Forelimb muscle (tissue), 1 donor: ENCODE measurements around the gene CLMP. TPM values are rescaled to one million over a fixed set of nuclear protein-coding genes. Genes with fewer than 3 reads are reported as not detected.
A peak's percentile ranks its signal among the peaks of the same experiment; 100 is the strongest.
"Not testable (repeated sequence)": the region's sequence is repeated elsewhere in the genome, so short reads cannot be mapped to it uniquely, and the experiment has no call there.

Source experiments
- DNase-seq: peaks from one replicate; pipeline ENCODE4 v3.0.0-alpha.2; 2013; ENCODE audit warnings: low read depth
- polyA plus RNA-seq: library from polyadenylated mRNA; unstranded; fragments of 120-200 nt; gene quantifications from one replicate; pipeline ENCODE4 v1.2.1, GENCODE V29; 2013; ENCODE audit not compliant: insufficient read length

Gene CLMP
- polyA plus RNA-seq, 1 donor = 12.0 TPM

- DNase-seq = no peak
Measured at GRCh38 chr11:123084454-123084853, 110.6 kb downstream of the CLMP start.

GRCh38 chr11:123083623-123084029 lies 111.4 kb downstream of the CLMP start:
- peak; percentile 62 for DNase-seq

GRCh38 chr11:123082977-123083376 lies 112.1 kb downstream of the CLMP start:
- no peak for DNase-seq

GRCh38 chr11:123080015-123080414 lies 115.0 kb downstream of the CLMP start:
- DNase-seq = no peak

GRCh38 chr11:123076484-123076883 lies 118.6 kb downstream of the CLMP start:
- no peak for DNase-seq

- DNase-seq = no peak
Measured at GRCh38 chr11:123073343-123074057, 121.5 kb downstream of the CLMP start.

GRCh38 chr11:123072762-123073161 lies 122.3 kb downstream of the CLMP start:
- DNase-seq = no peak

- DNase-seq = no peak
Measured at GRCh38 chr11:123072332-123072761, 122.7 kb downstream of the CLMP start.

- DNase-seq = no peak
Measured at GRCh38 chr11:123069908-123070821, 124.9 kb downstream of the CLMP start.

- no peak for DNase-seq
Measured at GRCh38 chr11:123065621-123066020, 129.4 kb downstream of the CLMP start.

GRCh38 chr11:123063826-123064657 lies 131.0 kb downstream of the CLMP start:
- DNase-seq = no peak

- DNase-seq = no peak
Measured at GRCh38 chr11:123062892-123063825, 131.9 kb downstream of the CLMP start.

GRCh38 chr11:123062158-123062891 lies 132.7 kb downstream of the CLMP start:
- DNase-seq = peak; percentile 93

- DNase-seq = no peak
Measured at GRCh38 chr11:123061403-123062157, 133.5 kb downstream of the CLMP start, which contains the start of gene HSPA8. TSS of gene HSPA8 (minus strand) at chr11:123062136. CDS start at chr11:123061324, 812 bp downstream.

- no peak for DNase-seq
Measured at GRCh38 chr11:123060277-123061000, 134.6 kb downstream of the CLMP start.

GRCh38 chr11:123059041-123059920 lies 135.8 kb downstream of the CLMP start:
- not testable (repeated sequence) for DNase-seq

GRCh38 chr11:123057661-123058305 lies 137.3 kb downstream of the CLMP start:
- no peak for DNase-seq
